Activated T-helper 1 cell treated with anti-CD3 and anti-CD28 coated beads, Interleukin-12 subunit alpha, Interleukin-12 subunit beta, Interleukin-2, Interleukin-4 antibody, amounts not matched to agents 30 ng/mL and 10 ng/mL and 1 ng/mL, durations not matched to agents 14 hours and 24 hours and 36 hours (primary cell): ENCODE results near the gene MYO10. TPM values are rescaled to one million over a fixed set of nuclear protein-coding genes. Genes with fewer than 3 reads are reported as not detected.

ENCODE experiments used
- DNase-seq: peaks from one replicate; pipeline ENCODE4 v3.0.0; 2021; ENCODE audit warnings: low spot score
- H3K27ac Mint-ChIP-seq: one replicate; pipeline ENCODE4 v1.8.0; 2021; ENCODE audit warnings: mild to moderate bottlenecking, mixed read lengths
- H3K27me3 Mint-ChIP-seq: one replicate; pipeline ENCODE4 v1.8.0; 2022; ENCODE audit warnings: mild to moderate bottlenecking, moderate library complexity, mixed read lengths; ENCODE audit not compliant: insufficient read depth
- H3K36me3 Mint-ChIP-seq: one replicate; pipeline ENCODE4 v1.8.0; 2021; ENCODE audit warnings: low read depth, mixed read lengths
- H3K4me1 Mint-ChIP-seq: one replicate; pipeline ENCODE4 v1.8.0; 2021; ENCODE audit warnings: low read depth, mixed read lengths
- H3K4me3 Mint-ChIP-seq: one replicate; pipeline ENCODE4 v1.8.0; 2021; ENCODE audit warnings: mild to moderate bottlenecking, moderate library complexity, mixed read lengths
- H3K9me3 Mint-ChIP-seq: one replicate; pipeline ENCODE4 v1.8.0; 2021; ENCODE audit warnings: mixed read lengths
- intact Hi-C: fragments of 100-400 bp; cut with micrococcal nuclease; formaldehyde crosslinking; loops from one replicate; pipeline ENCODE4 v1.15.1; 2024
- total RNA-seq: library from RNA; stranded (reverse); gene quantifications from 2 replicates; pipeline ENCODE4 v1.2.3, GENCODE V29; 2022

MYO10 gene
- total RNA-seq, 1 donor from 2014 or later = 0.41 TPM

DNA sequence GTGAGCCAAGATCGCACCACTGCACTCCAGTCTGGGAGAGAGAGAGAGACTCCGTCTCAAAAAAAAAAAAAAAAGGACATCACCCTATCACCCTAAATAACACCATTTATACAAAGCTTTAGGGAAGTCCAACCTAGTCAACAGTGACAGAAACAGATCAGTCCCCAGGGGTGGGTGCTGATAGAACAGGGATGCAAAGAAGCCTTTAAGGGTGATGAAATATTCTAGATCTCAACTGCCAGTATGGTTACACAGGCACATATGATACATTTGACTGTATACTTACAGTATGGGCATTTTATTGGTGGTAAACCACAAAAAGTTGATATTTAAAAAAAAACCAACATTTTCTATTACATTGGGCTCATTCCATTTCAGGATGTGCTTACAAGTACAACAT, 324.1 kb downstream of the MYO10 start:
- no peak for DNase-seq
- H3K36me3 Mint-ChIP-seq = peaks cover 29% of the 10 kb centered on the region
- intact Hi-C loops = loop anchor here (2.0 to 10.0 kb wide), 2 partner anchors 15 to 323 kb away; partner anchors contain the start of gene MYO10
- peaks cover 55% of the 10 kb centered on the region for H3K4me1 Mint-ChIP-seq
- H3K27ac Mint-ChIP-seq = no peak overlapping the region
- peaks cover 5% of the 10 kb centered on the region for H3K9me3 Mint-ChIP-seq
- H3K4me3 Mint-ChIP-seq = no peak overlapping the region
- H3K27me3 Mint-ChIP-seq = no peaks in the 10 kb centered on the region
